Mammary microvascular endothelial cell (primary cell): ENCODE results near the gene LCP2. TPM values are rescaled to one million over a fixed set of nuclear protein-coding genes. Genes with fewer than 3 reads are reported as not detected.

ENCODE experiments used
- total RNA-seq: library from RNA; depleted of rRNA; stranded (reverse); fragments of >200 nt; gene quantifications from 2 replicates; pipeline ENCODE4 v1.2.3, GENCODE V29; 2015

Gene LCP2
- 8.8 and 9.4 TPM in 2 replicates for total RNA-seq

DNA sequence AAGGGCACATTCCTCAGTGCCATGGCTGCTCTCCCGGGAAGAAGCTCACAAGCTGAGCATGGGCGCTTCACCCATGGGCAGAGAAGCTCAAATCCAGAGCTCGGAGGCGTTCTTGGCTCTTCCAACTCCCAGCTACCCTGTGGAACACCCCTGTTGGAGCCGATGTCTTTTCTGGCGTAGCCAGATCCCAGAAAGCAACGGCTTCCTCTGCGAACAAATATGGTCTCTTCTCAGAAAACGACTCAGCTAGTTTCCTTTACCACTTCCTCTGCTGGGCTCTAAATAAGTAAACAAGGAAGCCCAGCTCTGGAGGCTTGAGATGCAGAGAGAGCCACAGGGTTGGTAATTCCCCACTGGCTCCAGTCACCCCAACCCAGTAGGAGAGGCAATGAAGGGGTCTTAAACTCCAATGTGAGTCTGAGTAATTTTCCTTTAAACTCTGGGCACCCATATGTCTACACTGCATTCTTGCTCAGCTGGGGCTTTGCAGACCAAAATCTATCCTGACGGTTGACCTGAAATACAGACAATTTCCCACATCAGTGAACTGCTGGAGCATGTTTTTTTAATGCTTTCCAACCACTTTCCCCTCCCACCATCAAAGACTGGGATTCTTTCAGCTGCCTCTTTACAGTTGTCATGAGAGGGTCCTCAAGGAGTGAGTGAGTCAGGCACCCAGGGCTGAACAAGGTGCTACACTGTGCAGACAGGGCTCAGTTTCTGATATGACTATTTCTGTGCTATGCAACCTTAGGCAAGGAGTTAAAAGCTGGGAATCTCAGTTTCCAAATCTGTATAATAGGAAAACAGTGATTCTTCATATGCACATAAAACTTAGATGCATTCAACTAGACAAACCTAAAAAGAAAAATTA, at the start of gene LCP2:
LCP2 (minus strand) TSS at position 189 of the 874 bp plus-strand sequence; CDS start at position 23, 166 bp downstream.

DNA sequence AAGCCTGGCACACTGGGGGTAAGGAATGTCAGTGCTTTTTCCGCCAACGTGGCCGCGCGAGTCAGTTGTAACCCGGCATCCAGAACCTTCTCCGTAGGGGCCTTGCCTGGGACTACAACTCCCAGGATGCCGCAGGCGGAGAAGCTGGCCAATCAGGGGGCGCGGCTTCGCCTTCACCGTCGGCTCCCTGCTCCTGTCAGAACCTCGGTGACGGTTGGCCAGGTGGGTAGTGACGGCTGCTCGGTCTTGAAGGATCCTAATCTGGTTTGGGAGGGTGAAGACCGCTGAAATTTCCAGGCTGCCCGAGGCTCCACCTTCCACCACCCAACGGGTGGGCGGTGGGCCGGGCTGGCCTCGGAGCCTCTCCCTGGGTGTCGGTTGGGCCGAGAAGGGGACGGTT, 64.8 kb downstream of the LCP2 start, which contains the start of gene C5orf58:
C5orf58 (plus strand) TSS at position 200 of the 400 bp plus-strand sequence. CDS start 1,992 bp downstream, outside the sequence.

Other genes with a start within 250 kb of the LCP2 start
- gene FOXI1, start 191.9 kb downstream of the LCP2 start, total RNA-seq, result not detected in 2 replicates
- gene C5orf58, start 64.8 kb downstream of the LCP2 start, total RNA-seq, result not detected in 2 replicates
- 0.30 TPM in 1 of 2 replicates, not detected in the other for gene KCNMB1, start 91.6 kb upstream of the LCP2 start, total RNA-seq
- 0.10 and 0.20 TPM in 2 replicates for gene KCNIP1, start 206.2 kb upstream of the LCP2 start, total RNA-seq